ENCODE results near the gene MEGF6. TPM values are rescaled to one million over a fixed set of nuclear protein-coding genes. Genes with fewer than 3 reads are reported as not detected.

MEGF6 gene
- total and polyA plus RNA-seq, 8 donors = 40.6 to 108 (median 51.5) TPM

DNA sequence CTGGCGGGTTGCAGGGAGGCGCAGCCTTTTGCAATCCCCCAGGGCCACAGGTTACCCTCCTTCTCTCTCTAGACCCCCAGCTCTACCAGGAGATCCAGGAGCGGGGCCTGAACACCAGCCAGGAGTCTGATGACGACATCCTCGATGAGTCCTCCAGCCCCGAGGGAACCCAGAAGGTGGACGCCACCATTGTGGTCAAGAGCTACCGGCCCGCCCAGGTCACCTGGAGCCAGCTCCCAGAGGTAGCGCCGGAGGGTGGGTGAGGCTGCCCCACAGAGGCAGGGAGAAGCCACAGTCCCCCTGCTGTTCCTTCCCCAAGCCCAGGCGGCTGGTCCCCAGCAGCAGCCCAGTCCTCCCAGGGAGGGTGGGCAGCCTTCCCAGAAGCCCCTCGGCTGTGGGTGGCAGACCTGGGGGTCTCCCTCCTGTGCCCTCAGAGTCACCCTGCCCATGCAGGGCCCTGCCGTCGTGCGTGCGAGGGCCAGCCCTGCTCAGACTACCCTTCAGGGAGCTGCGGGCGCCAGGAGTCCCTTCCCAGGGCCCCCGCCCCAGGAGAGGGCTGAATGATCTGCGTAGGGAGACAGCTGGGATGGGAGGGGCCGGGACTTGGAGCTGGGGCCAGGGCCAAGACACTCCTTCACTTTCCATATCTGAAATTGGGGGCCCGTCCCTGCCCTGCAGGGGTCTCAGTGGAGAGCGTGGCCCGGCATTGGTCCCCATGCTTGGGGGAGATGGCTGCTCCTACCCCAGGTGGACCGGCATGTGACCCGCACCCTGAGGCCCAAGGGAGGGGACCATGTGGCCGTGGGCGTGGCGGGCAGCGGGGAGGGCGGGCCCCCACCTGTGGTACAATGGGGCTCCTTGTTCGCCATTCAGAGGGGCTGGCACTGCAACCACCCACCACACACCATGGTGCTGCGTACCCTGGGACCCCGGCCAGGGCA lies 143.9 kb downstream of the MEGF6 start:
- DNase-seq (peak in 1 of 4 donors; percentile 72), ATAC-seq (no peak)
- no peaks in the 10 kb centered on the region for H3K36me3 ChIP-seq
- intact Hi-C loops (cut with DNase I) = no loop called here
- H3K4me3 ChIP-seq = no peak overlapping the region
- no peaks in the 10 kb centered on the region for H3K27me3 ChIP-seq
- H3K9me3 ChIP-seq = no peaks in the 10 kb centered on the region
- peaks cover 0 to 4% of the 10 kb centered on the region in 2 donors for H3K4me1 ChIP-seq
- no peak overlapping the region for H3K27ac ChIP-seq
- TF ChIP-seq, protein P1, sequence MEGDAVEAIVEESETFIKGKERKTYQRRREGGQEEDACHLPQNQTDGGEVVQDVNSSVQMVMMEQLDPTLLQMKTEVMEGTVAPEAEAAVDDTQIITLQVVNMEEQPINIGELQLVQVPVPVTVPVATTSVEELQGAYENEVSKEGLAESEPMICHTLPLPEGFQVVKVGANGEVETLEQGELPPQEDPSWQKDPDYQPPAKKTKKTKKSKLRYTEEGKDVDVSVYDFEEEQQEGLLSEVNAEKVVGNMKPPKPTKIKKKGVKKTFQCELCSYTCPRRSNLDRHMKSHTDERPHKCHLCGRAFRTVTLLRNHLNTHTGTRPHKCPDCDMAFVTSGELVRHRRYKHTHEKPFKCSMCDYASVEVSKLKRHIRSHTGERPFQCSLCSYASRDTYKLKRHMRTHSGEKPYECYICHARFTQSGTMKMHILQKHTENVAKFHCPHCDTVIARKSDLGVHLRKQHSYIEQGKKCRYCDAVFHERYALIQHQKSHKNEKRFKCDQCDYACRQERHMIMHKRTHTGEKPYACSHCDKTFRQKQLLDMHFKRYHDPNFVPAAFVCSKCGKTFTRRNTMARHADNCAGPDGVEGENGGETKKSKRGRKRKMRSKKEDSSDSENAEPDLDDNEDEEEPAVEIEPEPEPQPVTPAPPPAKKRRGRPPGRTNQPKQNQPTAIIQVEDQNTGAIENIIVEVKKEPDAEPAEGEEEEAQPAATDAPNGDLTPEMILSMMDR (IDR thresholded peaks at IDR 0.05) = no peak

DNA sequence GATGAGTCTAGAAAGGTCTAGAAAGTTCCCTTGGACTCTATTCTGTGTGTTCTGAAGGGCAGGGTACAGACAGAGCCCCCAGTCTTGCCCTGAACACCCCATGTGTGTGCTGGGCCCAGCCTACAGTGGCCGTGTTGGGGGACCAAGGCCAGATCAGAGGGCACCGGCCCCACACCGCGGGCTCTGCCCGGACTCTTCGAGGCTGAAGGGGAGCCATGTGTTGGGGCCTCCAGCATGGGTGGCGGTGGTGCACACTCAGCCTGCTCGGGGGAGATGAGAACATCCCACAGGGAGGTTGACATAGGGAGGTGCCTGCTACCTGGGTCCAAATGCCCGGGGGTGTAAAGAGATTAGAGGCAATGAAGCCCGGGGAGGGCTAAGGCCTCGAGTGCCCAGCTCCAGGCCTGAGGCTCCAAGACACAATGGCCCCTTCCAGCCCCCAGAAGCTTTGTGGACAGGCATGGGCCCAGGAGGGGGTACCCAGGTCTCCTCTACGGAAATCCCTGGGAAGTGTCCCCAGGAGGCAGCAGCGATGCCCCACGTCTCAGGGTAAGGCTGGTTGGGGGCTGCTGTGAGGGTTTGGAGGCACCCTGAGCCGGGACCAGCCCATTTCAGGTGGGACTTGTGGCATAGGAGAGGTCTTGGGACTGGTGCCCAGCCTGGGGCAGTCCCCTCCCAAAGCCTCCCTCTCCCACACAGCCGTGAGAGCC lies 144.8 kb downstream of the MEGF6 start:
- no peak for ATAC-seq

DNA sequence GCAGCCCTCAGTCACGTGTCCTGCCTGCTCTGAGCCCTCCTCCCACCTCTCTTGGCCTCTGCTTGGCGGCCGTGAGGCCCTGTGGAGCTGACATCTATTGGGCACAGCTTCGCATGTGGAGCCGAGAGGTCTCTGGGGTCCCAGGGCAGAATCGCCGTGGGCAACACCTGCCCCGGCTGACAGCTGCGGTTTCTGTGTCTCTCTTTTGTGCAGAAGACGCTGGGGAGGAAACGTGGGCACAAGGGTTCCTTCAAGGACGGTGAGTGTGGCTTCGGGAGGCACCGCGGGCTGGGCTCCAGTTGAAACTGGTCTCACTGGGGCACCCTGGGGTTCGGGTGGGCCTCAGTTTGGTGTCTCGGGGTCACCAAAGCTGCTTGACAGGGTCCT lies 145.4 kb downstream of the MEGF6 start:
- Histone ChIP-seq H3K4me1 (no peaks in the 10 kb centered on the region), H3K36me3 (no peaks in the 10 kb centered on the region), H3K9me3 (no peaks in the 10 kb centered on the region), H3K27me3 (no peaks in the 10 kb centered on the region), H3K4me3 (no peak overlapping the region), H3K27ac (no peak overlapping the region)
- TF ChIP-seq, protein P1 (IDR thresholded peaks at IDR 0.05) = no peak
- intact Hi-C loops (cut with DNase I) = no loop called here
- ATAC-seq = no peak
- peak in 2 of 4 donors; percentile 24 to 61 for DNase-seq

More for the DNA sequence above, 144.8 kb downstream of the MEGF6 start:
- TF ChIP-seq, protein P1 (IDR thresholded peaks at IDR 0.05) = no peak
- intact Hi-C loops (cut with DNase I) = no loop called here
- peak in 1 of 4 donors; percentile 55 for DNase-seq
- Histone ChIP-seq H3K4me1 (peaks cover 0 to 4% of the 10 kb centered on the region in 2 donors), H3K9me3 (no peaks in the 10 kb centered on the region), H3K4me3 (no peak overlapping the region), H3K27me3 (no peaks in the 10 kb centered on the region), H3K36me3 (no peaks in the 10 kb centered on the region), H3K27ac (no peak overlapping the region)

DNA sequence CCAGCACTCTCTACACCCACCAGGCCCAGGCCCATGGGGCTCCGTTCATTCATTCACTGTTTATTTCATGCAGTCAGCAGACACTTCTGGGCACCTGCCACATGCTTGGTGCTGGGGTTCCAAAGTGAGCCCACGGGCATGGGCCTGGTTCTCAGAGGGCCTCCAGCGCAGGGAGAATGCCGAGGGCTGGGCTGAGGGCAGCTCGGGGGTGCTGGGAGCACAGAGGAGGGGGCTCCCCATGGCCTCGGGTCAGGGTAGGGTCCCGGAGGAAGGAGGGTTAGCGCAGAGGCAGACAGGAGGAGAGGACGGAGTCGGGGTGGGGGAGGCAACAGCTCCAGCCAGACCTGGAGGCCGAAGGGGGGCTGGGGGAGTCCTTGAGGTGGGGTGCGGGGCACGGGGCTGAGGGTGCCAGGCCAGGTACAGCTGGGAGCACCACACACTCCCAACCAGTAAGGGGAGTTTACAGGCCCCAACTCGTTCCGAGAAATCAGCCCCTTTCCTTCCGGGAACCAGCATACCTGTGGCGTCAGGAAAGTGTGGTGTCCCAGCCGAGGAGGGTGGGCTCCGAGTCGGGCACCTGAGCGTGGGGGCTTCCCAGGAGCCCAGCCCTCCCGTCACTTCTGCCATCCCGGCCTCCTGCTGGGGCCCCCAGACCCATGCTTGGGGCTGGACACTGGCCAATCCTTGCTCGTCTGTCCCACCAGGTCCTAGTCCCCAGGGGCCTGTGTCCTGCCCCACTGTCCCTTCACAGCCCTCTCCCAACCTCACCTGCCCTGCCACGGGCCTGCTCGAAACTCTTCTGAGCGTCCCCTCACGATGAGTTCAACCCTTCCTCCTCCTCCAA lies 146.0 kb downstream of the MEGF6 start:
- DNase-seq = peak in 1 of 4 donors; percentile 64
- H3K4me3 ChIP-seq = no peak overlapping the region

More for the DNA sequence above, 146.0 kb downstream of the MEGF6 start:
- Histone ChIP-seq H3K27ac (no peak overlapping the region), H3K4me1 (no peaks in the 10 kb centered on the region), H3K27me3 (no peaks in the 10 kb centered on the region), H3K36me3 (no peaks in the 10 kb centered on the region), H3K9me3 (no peaks in the 10 kb centered on the region)
- no peak for ATAC-seq
- intact Hi-C loops (cut with DNase I) = no loop called here
- TF ChIP-seq, protein P1 (IDR thresholded peaks at IDR 0.05) = no peak

All from left lung (tissue), 10 donors.